MM.1S (cell line): ENCODE data around the gene REXO4.

Experiments used
- CTCF ChIP-seq: fragments of 300-600 bp; sonication (generic); IDR thresholded peaks from 2 replicates; pipeline ENCODE4 v1.5.1; 2016; ENCODE audit warnings: antibody characterized with exemption, low read length, mixed read lengths
- EZH2phosphoT487 ChIP-seq: fragments of 300-600 bp; sonication (generic); IDR thresholded peaks from 2 replicates; pipeline ENCODE4 v1.6.1; 2018; ENCODE audit warnings: antibody characterized with exemption, low read length

- TF ChIP-seq CTCF (no peak), EZH2phosphoT487 (no peak)
Measured at GRCh38 chr9:133465984-133466383, 48.2 kb upstream of the REXO4 start.
